HUES64 (cell line): ENCODE measurements around the gene C3orf62.

Experiments used
- H3K27ac ChIP-seq: 2 replicates; pipeline ENCODE4 v1.7.0; 2013; ENCODE audit warnings: low read depth, low read length, inconsistent platforms
- H3K27me3 ChIP-seq: 2 replicates; pipeline ENCODE4 v1.6.1; 2013; ENCODE audit warnings: mild to moderate bottlenecking, low read length; ENCODE audit not compliant: insufficient read depth
- H3K36me3 ChIP-seq: 2 replicates; pipeline ENCODE4 v1.6.1; 2013; ENCODE audit warnings: mild to moderate bottlenecking, low read length; ENCODE audit not compliant: insufficient read depth
- H3K4me1 ChIP-seq: 2 replicates; pipeline ENCODE4 v1.6.1; 2013; ENCODE audit warnings: mild to moderate bottlenecking, low read length, moderate library complexity; ENCODE audit not compliant: insufficient read depth
- H3K4me3 ChIP-seq: 2 replicates; pipeline ENCODE4 v1.5.1; 2013; ENCODE audit warnings: mild to moderate bottlenecking, low read length, moderate library complexity
- H3K9ac ChIP-seq: 2 replicates; pipeline ENCODE4 v1.6.1; 2013; ENCODE audit warnings: mild to moderate bottlenecking, low read depth, low read length
- H3K9me3 ChIP-seq: 2 replicates; pipeline ENCODE4 v1.6.1; 2013; ENCODE audit warnings: low read depth, low read length; ENCODE audit not compliant: insufficient read depth
- WGBS: fragments of 150-250, 120-280 bp; methylation state at CpG from one replicate; pipeline ENCODE4 v1.1.7; 2013; ENCODE audit warnings: missing lambda C conversion rate; 5-methylcytosine and 5-hydroxymethylcytosine counted together

C3orf62 gene

DNA sequence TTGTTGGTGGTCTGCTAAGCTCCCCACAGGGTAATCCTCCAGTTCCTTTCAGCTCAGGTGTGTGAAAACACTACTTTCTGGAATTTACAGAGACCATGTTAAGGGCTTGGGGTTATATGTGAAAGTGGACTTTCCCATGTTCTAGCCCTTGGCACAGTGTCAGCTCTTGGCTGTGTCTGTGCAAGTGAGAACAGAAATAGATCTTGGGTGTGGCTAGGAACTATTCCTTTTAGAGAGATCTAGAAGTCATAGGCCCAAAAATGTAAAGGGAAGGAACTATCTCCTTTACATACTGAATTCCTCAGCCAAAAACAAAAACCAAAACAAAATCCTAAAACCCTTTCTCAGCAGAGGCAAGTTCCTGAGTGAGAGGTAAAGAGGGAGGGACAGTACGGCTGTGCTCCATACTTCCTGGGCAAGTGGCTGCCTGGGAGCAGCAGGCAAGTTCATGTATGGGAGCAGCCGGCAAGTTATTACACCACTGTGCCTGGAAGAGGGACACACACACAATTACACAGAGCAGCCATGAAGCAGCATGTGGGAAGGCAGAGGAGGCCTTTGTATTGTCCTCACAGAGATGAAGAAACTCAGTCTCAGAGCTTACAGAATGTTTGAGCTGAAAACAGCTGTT lies 19.9 kb upstream of the C3orf62 start:
- Histone ChIP-seq H3K9me3 (no peaks in the 10 kb centered on the region), H3K27me3 (no peaks in the 10 kb centered on the region), H3K9ac (no peak overlapping the region), H3K4me3 (no peak overlapping the region), H3K27ac (no peak overlapping the region), H3K4me1 (no peaks in the 10 kb centered on the region), H3K36me3 (peaks cover 84% of the 10 kb centered on the region)
- 91% methylated on average over 2 of the region's 2 CpGs for WGBS

- Histone ChIP-seq H3K36me3 (peaks cover 81% of the 10 kb centered on the region), H3K27ac (no peak overlapping the region), H3K4me3 (no peak overlapping the region), H3K9me3 (no peaks in the 10 kb centered on the region), H3K4me1 (no peaks in the 10 kb centered on the region), H3K27me3 (no peaks in the 10 kb centered on the region), H3K9ac (no peak overlapping the region)
- WGBS = 92% methylated on average over 11 of the region's 11 CpGs
Observed at GRCh38 chr3:49295489-49296058, 18.5 kb upstream of the C3orf62 start.

DNA sequence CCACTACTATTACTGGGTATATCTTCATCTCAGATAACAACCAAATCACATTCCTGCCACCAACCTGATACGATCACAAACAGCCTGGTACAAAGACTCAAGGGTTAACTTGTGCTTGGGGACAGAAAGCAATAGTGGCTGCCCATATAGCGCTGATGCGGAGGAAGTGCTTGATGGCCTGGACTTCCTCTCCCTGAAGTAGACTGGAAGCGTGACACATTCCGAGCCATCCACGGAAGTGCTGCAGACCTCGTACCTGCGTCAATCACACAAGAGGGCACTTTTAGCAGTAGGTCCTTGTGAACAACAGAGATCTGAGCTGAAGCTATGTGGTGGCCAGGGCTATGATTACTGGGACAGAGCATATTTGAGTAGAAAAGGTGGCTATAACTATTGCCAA lies 17.3 kb upstream of the C3orf62 start:
- H3K27ac ChIP-seq = no peak overlapping the region
- H3K9me3 ChIP-seq = no peaks in the 10 kb centered on the region

GRCh38 chr3:49283997-49284396 lies 7.0 kb upstream of the C3orf62 start:
- H3K9me3 ChIP-seq = no peaks in the 10 kb centered on the region
- no peak overlapping the region for H3K9ac ChIP-seq
- no peaks in the 10 kb centered on the region for H3K27me3 ChIP-seq
- WGBS = 94% methylated on average over 5 of the region's 6 CpGs
- H3K4me3 ChIP-seq = no peak overlapping the region
- H3K4me1 ChIP-seq = no peaks in the 10 kb centered on the region
- no peak overlapping the region for H3K27ac ChIP-seq
- peaks cover 67% of the 10 kb centered on the region for H3K36me3 ChIP-seq

More for the DNA sequence above, 17.3 kb upstream of the C3orf62 start:
- WGBS = 95% methylated on average over 8 of the region's 8 CpGs
- H3K36me3 ChIP-seq = peaks cover 83% of the 10 kb centered on the region
- H3K27me3 ChIP-seq = no peaks in the 10 kb centered on the region
- H3K4me3 ChIP-seq = no peak overlapping the region
- H3K9ac ChIP-seq = no peak overlapping the region
- H3K4me1 ChIP-seq = no peaks in the 10 kb centered on the region

DNA sequence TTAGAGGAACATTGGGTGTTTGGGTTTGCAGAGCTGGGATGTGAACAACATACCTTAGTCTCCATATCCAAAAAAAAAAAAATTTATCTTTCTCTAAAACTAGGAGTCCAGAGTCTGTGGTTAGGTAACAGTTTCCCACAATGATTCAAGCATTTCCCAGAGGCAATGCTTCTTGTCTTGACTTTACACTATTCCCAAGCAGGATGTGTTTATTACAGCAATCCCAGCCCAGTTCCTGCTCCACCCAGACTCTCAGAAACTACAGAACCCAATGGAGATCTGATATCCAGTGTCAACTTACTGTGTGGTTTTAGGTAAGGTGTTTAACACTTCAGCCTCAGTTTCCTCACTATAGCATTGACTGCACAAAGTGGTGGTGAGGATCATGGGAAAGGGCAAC lies 2.3 kb upstream of the C3orf62 start:
- Histone ChIP-seq H3K36me3 (peaks cover 46% of the 10 kb centered on the region), H3K4me3 (no peak overlapping the region), H3K9ac (no peak overlapping the region), H3K27me3 (no peaks in the 10 kb centered on the region), H3K9me3 (no peaks in the 10 kb centered on the region), H3K27ac (no peak overlapping the region), H3K4me1 (no peaks in the 10 kb centered on the region)

DNA sequence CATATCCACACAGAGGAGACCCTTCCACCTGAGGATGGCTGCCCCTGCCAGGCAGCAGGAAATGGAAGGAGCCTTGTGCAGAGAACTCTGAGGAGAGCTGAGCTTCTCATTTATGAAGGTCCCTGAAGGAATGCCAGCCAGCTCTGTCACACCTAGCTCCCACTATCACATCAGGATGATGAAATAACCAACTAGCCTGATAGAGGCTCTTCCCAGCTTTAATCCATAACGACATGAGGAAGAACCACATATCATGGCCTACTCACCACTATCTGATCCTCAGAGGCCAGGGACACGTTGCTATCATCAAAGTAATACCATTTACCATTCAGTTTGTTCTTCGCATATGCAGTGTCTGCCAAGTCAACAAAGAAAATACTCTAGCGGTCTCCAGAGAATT lies 1.5 kb upstream of the C3orf62 start:
- no peaks in the 10 kb centered on the region for H3K4me1 ChIP-seq
- H3K9me3 ChIP-seq = no peaks in the 10 kb centered on the region
- H3K4me3 ChIP-seq = no peak overlapping the region
- H3K36me3 ChIP-seq = peaks cover 38% of the 10 kb centered on the region
- no peak overlapping the region for H3K9ac ChIP-seq
- H3K27me3 ChIP-seq = no peaks in the 10 kb centered on the region
- 93% methylated on average over 4 of the region's 4 CpGs for WGBS
- H3K27ac ChIP-seq = no peak overlapping the region

GRCh38 chr3:49277383-49277775 lies 347 bp upstream of the C3orf62 start:
- no peak overlapping the region; the same call in 1 of the 2 replicates for H3K9ac ChIP-seq

GRCh38 chr3:49273825-49274532 lies 3.1 kb downstream of the C3orf62 start:
- Histone ChIP-seq H3K36me3 (peaks cover 16% of the 10 kb centered on the region), H3K4me3 (no peak overlapping the region), H3K9me3 (no peaks in the 10 kb centered on the region), H3K9ac (no peak overlapping the region), H3K27ac (no peak overlapping the region), H3K27me3 (no peaks in the 10 kb centered on the region), H3K4me1 (no peaks in the 10 kb centered on the region)
- WGBS = 93% methylated on average over 11 of the region's 11 CpGs

More at GRCh38 chr3:49277383-49277775, 347 bp upstream of the C3orf62 start:
- H3K9me3 ChIP-seq = no peaks in the 10 kb centered on the region
- no peaks in the 10 kb centered on the region for H3K4me1 ChIP-seq
- no peak overlapping the region for H3K27ac ChIP-seq
- H3K36me3 ChIP-seq = peaks cover 32% of the 10 kb centered on the region
- H3K27me3 ChIP-seq = no peaks in the 10 kb centered on the region
- 0 out of 2 replicates have a peak overlapping the region, but pooled peaks have one; percentile 7 for H3K4me3 ChIP-seq
- WGBS = 92% methylated on average over 8 of the region's 9 CpGs

DNA sequence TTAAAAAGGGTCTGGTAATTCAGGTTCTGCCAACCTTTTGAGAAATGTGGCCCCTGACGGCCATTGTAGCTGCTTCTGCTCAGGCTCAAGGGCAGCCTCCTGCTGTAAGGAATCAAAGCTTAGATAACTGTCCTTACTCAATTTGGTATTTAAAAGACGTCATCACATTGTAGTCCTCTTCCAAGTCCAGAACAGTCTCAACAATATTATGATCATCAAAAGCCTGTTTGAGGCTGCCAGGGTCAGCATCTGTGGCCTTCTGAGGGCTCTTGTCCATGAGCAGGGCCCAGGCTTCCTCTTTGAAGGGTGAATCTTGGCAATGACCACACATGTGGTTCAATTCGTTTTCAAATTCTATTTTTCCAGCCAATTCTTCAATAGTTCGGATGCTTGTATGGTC lies 6.0 kb downstream of the C3orf62 start:
- Histone ChIP-seq H3K27me3 (no peaks in the 10 kb centered on the region), H3K27ac (no peak overlapping the region), H3K4me1 (no peaks in the 10 kb centered on the region), H3K36me3 (no peaks in the 10 kb centered on the region; the same call in 1 of the 2 replicates), H3K4me3 (no peak overlapping the region), H3K9ac (no peak overlapping the region), H3K9me3 (no peaks in the 10 kb centered on the region)
- 92% methylated on average over 4 of the region's 4 CpGs for WGBS

DNA sequence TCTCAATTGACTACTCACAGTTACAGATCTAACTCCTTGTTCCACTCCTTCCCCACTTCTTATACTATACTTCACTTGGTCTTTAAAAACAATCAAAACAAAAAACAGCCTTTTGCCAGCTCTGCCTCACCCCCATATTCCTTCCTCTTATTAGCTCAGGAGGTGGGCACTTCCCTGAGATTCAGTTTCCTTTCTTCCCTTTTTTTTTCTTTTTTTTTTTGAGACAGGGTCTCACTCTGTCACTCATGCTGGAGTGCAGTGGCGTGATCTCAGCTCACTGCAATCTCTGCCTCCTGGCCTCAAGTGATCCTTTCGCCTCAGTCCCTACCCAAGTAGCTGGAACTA lies 6.9 kb downstream of the C3orf62 start:
- Histone ChIP-seq H3K4me3 (no peak overlapping the region), H3K4me1 (no peaks in the 10 kb centered on the region), H3K27me3 (no peaks in the 10 kb centered on the region), H3K9ac (no peak overlapping the region), H3K36me3 (no peaks in the 10 kb centered on the region; the same call in 1 of the 2 replicates), H3K9me3 (no peaks in the 10 kb centered on the region), H3K27ac (no peak overlapping the region)
- WGBS = 93% methylated on average over 2 of the region's 2 CpGs

- no peaks in the 10 kb centered on the region for H3K4me1 ChIP-seq
- H3K4me3 ChIP-seq = no peak overlapping the region
- H3K27me3 ChIP-seq = no peaks in the 10 kb centered on the region
- H3K36me3 ChIP-seq = no peaks in the 10 kb centered on the region; the same call in 1 of the 2 replicates
- no peak overlapping the region for H3K9ac ChIP-seq
- 94% methylated on average over 3 of the region's 3 CpGs for WGBS
- H3K9me3 ChIP-seq = no peaks in the 10 kb centered on the region
- H3K27ac ChIP-seq = no peak overlapping the region
Observed at GRCh38 chr3:49269443-49270155, 7.4 kb downstream of the C3orf62 start.
